ENCODE results near the gene GBX1.

GBX1 gene

GRCh38 chr7:151193203-151193978 is 25.9 kb upstream of the GBX1 start:
- DNase-seq (ENCODE audit: low read depth in 2 of 2): no peak

DNA sequence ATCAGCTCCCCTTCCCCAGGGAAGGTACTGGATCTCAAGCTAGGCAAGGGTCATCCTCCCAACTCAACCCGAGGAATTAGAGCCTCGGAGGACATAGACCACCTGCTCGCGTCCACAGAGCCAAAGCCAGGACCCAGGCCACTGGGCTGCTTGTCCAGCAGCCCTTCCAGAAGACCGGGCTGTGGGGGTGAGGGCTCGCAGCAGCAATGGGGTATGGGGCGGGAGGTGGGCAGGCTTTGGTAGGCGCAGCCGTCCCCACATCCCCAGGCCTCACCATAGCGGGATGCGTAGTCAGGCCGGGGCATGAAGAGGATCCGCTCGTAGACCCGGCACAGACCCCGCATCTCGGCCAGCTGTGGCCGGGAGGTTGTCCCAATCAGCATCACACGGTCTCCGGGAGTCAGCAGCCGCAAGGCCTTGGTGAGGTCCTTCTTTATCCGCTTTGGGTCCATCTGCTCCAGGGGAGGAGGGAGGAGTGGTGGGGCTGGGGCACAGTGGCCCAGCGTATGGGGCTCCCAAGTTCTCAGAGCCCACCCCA is 24.6 kb upstream of the GBX1 start:
- DNase-seq (ENCODE audit: low read depth in 2 of 2): no peak

GRCh38 chr7:151191544-151191943 is 24.1 kb upstream of the GBX1 start:
- no peak for DNase-seq (ENCODE audit: low read depth in 2 of 2)

GRCh38 chr7:151189038-151189437 is 21.5 kb upstream of the GBX1 start:
- no peak for DNase-seq (ENCODE audit: low read depth in 2 of 2)

DNA sequence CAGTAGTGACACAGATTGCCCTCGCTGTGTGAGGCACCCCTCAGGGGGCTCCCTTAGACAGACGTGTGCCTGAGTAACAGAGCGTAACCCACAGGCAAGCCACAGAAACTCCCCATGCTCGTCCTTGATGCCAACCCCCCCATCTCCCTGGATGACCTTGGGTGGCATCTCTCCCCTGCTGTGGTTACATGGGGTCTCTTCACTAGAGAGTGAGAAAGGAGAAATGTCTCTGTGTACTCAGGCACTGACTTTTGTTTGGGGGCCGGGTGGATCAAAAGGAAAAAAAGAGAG is 20.7 kb upstream of the GBX1 start:
- no peak for DNase-seq (ENCODE audit: low read depth in 2 of 2)

DNA sequence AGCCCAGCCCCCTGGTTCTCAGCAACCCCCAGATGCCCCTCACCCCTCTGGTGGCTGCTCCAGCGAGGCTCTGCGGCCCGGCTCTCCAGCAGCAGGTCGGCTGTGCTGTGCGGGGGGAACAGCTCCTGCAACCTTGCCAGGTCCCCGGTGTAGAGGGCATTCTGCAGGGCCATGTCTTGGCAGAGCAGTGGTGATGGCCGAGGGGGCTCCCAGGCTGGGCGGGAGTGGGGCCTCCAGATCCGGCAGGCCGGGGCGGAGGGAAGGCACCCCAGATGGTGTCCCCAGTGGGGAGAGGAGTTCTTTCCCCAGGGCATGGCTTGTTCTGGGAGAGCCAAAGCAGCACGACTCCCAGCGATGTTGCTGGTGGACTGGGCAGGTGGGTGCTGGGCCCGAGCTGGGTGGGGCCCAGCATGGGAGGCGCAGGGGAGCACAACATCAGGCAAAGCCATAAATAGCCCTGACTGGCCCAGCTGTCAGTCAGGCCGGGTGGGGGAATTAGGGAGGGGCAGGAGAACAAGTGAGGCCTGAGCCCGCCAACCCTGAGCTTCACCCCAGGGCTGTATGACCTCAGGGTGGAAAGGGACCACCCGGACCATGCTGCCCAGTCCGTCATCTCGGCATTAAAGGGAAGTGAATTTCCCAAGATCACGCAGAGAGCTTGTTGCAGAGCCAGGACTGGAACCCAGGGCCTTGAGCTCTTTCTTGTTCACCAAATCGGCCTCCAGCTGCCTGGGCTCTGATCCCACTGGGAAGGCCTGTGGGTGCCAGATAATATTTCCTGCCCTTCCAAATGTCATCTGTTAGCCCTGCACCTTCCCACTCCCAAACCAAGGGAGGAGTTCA is 20.1 kb upstream of the GBX1 start:
- DNase-seq (ENCODE audit: low read depth in 2 of 2): no peak

DNA sequence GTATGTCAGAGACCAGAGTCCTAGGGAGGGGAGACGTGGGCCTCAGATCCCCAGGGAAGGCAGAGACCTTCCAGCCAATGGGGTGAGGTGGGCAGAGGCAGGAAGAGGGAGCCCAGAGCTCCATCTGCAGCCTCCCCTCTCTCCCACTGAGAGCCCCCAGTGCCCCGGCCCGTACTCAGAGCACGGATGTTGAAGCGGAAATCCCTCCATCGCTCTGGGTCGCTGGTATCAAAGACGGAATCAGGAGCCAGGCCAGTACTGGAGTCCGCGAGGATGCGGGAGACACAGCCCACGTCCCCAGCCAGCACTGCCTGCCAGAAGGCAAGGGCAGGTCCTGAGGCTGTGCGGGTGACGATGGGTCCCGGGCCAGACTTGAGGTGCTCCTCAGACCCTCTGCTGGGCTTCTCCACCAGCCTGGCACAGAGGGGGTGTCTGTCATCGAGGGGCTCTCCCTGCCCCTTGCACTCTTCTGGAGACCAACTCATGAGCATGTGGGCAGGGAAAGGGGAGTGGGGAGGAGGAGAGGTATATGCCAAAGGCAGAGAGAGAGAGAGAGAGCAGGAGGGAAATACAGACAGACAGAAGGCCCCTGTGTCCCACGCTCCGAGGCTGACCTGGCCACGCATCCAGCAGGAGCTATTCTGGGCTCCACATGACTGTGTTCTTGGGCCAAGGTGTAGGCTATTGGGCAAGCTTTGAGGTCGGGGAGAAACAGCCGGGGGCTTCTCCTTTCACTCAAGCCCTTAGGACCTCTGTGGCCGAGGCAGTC is 19.3 kb upstream of the GBX1 start, which contains the start of gene ASB10:
ASB10 (minus strand) TSS at position 611 of the 769 bp plus-strand sequence; CDS start at position 491, 120 bp downstream.
- no peak for DNase-seq (ENCODE audit: low read depth in 2 of 2)

DNA sequence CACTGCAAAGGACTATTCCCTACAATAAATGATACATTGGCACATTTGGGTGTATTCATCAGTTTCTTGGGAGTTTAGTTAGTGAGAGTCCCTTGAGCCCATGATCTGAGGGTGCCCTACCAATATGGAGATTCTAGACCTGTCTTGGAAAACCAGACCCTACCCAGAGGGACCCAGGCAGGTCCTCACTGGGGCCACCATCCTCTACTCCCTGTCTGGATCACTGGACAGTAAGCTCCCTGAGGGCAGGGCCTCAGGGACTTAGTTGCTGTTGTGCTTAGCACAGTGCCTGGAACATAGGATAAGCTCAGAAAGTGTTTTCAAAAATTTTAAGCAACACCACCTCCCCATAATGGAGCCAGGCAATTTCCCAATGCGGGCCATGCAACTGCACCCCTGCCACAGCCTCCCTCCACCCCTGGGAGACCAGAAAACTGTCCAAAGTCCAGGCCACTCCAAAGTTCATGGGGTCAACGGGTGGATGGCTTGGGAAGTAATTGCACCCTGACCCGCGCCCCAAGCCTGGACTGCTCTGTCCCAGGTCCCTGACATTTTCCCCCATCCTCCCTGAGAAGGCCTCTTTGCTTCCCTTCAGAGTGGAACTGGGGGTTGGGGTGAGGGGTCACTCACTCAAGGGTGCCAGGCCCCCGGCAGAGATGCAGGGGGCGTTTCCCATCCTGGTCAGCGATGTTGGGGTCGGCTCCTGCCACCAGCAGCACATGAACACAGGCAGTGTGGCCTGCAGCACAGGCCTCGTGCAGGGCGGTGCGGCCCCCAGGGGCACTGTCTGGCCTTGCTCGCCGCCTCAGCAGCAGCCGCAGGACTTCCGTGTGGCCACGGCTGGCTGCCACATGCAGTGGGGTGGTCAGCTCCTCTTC is 18.5 kb upstream of the GBX1 start:
- DNase-seq (ENCODE audit: low read depth in 2 of 2): no peak

- DNase-seq (ENCODE audit: low read depth in 2 of 2): no peak
Measured at GRCh38 chr7:151181011-151181431, 13.5 kb upstream of the GBX1 start.

GRCh38 chr7:151179946-151180345 is 12.5 kb upstream of the GBX1 start:
- DNase-seq (ENCODE audit: low read depth in 2 of 2): no peak

GRCh38 chr7:151179287-151179860 is 11.9 kb upstream of the GBX1 start:
- no peak for DNase-seq (ENCODE audit: low read depth in 2 of 2)

GRCh38 chr7:151178831-151179230 is 11.3 kb upstream of the GBX1 start:
- no peak for DNase-seq (ENCODE audit: low read depth in 2 of 2)

DNA sequence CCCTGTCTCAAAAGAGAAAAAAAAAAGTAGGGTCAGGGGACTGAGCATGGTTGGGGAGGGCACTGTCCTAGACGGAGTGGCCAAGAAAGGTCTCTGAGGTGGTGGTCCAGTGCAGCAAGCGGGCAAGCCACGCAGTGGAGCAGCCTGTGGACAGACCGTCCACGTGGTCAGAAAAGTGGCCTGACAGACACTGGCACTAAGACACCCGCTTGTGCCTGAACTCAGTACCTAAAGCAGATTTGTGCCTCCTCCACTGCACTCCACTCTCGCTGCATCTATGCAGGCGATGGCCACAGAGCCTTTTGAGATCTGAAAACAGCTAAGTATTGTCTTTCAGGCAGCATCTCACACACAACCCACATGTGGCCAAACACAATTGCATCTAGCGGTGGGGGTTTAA is 10.7 kb upstream of the GBX1 start:
- no peak for DNase-seq (ENCODE audit: low read depth in 2 of 2)

DNA sequence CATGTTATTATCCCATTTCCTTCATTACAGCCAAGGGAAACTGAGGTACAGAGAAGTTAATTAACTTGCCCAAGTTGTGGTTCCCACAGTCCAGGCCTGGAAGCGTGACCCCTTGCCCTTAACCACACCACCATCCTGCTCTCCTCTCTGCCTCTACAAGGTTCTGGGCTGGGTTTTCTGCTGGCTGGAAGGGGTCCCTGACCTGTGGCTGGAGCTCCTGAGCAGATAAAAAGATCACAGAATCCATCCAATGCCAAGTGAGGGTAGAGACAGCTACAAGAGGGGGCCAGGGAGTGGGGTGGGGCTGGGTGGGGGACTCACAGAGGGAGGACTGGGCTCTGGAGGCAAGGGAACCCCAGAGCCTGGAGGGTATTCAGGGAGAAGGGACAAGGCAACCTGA is 9.8 kb upstream of the GBX1 start:
- DNase-seq (ENCODE audit: low read depth in 2 of 2): no peak

- DNase-seq (ENCODE audit: low read depth in 2 of 2): no peak
Measured at GRCh38 chr7:151176401-151176800, 8.9 kb upstream of the GBX1 start.

DNA sequence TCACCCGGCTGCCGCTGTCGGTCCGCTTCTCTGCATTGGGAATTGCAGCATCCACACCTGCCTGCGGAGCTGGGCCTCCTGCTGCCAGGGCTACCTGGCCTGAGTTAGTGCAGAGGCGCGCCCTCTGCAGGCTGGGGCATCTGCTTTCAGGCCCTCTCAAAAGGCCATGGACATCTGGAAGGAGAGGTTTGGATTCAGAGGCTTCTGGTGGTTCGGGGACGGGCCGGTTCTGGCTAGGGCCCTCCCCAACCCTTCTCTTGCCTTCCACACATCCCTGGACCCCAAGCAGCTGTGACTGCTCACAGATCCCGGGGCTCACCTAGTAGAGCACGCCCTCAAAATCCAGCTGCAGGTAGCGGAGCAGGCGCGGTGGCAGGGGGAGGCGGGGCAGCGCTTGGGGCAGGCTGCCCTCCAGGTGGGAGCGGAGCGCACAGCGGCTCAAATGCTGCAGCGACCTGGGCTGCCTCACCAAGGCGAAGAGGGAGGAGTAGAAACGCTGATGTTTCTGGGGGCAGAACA is 8.4 kb upstream of the GBX1 start:
- DNase-seq (ENCODE audit: low read depth in 2 of 2): no peak

DNA sequence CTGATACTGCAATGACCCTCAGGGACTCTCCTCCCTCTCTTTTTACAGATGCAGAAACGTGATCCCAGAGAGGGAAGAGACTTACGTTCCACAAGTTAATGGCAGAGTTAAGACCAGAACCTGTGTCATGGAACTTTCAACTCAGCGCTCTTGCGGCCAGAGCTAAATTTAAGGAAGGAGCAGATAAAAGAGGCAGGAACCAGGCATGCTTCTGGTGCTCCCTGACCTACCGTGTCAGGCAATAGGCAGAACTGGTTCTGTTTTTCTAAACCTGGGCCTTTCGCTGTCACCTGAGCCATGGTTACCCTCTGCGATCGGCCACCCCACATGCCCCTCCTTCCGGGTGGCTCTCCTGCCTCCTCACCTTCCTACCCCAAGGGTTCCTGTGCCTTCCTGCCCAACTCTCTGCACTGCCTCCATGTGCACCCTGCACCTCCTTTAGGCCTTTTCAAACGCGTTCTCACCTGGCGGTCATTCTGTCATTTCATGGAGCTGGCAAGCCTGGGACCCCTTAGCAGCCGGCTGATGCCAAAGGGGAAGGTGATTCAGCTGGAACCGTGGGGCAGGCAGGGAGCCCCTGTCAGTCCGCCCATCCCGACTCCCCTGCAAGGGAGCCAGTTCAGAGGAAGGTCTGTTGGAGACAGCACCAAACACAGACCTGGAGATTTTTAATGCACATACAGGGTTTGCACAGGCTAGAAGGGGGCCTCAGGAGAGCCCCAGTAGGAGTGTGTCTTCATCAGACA is 7.7 kb upstream of the GBX1 start:
- DNase-seq (ENCODE audit: low read depth in 2 of 2): no peak

DNA sequence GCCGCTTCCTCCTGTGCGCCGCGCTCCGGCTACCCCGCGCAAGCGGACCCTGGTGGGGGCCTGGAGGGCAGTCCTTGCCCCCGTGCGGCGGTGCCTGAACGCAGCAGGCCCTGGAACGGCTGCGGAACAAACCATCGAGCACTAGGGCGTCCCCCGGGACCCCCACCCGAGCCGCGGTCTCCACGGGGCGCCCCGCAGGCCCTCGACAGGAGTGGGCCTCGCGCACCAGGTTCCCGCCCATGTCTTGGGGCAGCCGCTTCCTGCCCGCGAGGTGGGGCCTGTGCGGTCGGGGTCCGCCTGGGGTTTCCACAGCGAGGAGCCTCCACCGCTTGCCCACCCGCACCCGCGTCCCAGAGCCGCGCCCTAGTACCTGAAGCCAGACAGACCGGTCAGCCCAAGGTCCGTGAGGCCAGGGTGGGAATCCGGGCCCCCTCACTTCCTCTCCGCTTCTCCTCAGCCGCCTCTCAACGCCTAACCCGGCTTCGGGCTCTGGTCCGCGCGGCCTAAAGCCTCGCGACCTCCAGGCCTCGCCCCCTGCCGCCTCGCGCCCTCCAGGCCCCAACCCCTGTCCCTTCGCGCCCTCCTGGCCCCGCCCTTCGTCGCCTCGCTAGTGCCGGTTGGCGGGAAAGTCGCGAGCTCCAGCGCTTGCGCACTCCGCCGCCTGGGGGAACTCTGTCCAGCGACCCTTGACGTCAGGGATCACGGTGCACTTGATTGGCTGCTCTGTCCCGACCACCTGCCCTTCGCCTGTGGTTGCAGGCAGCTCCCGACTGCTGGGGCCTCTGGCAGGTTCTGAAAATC is 7.0 kb upstream of the GBX1 start:
- DNase-seq (ENCODE audit: low read depth in 2 of 2): no peak

Data from fibroblast of skin of left quadriceps (primary cell).